IPS-NIHi7 (cell line): ENCODE data around the gene MTUS2.

Experiments
- DNase-seq: peaks from one replicate; pipeline ENCODE4 v3.0.0; 2012; ENCODE audit warnings: mixed read lengths; ENCODE audit errors: extremely low spot score

MTUS2 gene

DNA sequence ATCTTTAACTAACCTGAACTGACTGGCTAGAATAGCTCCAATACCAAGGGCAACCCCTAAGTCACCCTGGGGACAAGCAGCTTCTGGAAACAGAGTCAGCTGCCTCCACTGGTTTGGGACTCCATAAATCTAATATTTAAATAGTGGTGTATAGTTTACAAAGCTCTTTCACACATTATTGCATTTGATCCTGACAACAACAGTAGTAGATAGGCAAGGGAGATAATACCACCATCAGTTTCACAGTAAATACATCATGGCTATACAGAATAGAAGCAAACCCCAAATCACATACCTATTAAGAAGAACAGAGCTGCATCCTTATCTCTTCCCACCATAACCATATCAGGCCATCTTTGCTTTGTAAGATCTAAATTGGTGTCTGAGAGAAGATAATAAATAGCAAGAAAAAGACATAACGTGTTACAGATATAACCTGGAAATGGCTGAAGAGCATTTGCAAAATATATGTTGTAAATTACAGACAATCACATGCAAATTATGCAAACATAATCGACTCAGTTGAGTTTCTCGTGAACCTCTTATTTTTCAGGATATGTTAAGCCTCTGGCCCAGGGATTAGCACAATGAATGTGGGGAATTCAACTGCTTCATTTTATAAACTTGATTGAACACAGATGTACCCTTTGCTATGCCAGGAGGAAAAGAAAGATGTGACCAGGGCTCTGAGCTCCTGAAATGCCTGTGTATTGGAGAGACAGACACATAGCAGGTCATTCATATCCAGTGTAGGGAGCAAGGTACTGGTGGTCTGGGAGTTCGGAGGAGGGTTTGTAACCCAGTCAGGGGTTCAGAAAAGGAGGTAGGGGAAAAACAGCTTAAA lies 632.9 kb downstream of the MTUS2 start:
- DNase-seq: no peak

DNA sequence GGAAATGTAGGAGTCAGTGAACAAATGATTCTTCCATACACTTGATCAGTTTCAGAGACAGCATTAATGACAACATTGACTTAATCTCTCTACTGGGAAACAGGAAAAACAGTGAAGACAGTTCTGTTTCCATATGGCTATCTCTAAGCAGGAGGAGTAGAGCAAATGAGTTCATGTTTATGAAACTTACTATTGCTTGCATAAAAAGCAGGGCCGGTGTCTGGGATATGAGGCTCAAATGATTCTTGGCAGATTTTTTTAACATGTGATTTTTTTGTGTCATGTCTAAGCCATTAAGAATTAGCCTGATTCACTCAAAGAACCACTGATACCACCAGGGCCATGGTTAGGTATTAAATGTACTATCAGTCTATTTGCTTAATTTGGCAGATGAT lies 633.5 kb downstream of the MTUS2 start:
- no peak for DNase-seq

DNA sequence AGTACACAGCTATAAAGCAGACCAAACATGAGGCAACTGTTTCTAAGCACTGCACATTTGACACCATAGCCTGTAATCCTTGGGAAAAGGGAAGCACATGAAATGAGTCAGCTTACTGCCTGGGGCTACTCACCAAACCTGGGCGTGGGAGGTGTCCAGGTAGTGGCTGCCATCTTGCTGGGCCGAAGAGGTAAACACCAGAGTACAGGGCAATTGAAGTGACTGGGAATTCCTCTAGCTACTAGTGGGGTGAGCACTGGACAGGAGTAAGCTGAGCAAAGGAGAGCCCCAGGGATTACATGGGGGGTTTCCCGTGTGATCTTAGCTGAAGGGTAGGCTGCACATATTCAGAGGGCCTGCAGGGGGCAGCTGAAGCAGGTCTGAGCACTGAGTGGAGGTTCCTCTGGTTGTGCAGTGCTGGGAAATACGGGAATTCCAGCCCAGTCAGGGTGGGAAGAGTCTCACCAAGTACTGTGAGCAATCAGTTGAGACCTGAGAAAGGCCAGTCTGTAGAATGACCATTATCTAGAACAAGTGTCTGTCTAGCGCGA lies 634.9 kb downstream of the MTUS2 start:
- DNase-seq: peak; percentile 65

DNA sequence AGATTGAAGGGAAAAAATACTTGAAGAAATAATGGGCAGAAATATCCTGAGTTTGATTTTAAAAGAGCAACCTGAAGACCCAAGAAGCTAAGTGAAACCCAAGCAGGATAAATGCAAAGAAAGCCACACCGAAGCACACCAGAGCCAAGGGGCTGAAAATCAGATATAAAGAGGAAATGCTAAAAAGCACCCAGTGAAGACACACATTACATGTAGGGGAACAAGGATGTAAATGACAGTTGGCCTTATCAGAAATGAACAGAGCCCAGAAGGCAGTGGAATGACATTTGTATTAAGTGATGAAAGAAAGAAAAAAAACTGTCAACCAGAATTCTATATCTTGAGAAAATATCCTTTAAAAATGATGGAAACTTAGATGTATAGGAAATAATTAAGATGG lies 636.3 kb downstream of the MTUS2 start:
- DNase-seq: no peak

DNA sequence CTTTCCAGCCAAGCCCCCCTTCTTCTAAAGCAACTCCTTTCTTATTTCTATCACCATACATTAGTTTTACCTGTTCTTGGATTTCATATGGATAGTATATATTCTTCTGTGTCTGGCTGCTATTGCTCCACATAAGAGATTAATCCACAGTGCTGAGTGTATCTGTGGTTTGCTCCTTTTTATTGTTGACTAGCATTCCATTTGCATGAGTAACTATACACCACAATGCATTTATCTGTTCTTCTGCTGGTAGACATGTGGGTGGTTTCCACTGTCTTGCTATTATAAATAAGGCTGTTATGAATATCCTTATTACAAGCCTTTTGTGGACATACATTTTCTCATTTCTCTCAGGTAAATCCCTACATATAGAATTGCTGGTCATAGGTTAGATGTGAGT lies 637.2 kb downstream of the MTUS2 start:
- no peak for DNase-seq

DNA sequence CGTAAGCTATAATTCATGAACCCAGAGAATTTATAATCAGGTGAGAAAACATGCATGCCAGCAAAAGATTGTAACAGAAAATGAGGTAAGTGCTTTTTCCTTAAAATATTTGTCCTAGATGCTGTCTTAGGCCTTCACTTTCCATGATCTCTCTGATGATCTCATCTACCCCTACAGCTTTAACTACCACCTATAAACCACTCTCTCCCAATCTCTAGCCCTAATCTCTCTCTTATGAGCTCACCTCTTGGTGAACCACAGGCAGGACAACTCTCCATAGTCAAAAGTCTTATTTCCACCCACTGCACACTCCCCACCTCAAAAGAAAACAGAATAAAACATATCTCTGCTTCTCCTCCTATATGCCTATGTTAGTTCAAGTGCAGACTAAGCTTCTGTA lies 638.3 kb downstream of the MTUS2 start:
- no peak for DNase-seq

DNA sequence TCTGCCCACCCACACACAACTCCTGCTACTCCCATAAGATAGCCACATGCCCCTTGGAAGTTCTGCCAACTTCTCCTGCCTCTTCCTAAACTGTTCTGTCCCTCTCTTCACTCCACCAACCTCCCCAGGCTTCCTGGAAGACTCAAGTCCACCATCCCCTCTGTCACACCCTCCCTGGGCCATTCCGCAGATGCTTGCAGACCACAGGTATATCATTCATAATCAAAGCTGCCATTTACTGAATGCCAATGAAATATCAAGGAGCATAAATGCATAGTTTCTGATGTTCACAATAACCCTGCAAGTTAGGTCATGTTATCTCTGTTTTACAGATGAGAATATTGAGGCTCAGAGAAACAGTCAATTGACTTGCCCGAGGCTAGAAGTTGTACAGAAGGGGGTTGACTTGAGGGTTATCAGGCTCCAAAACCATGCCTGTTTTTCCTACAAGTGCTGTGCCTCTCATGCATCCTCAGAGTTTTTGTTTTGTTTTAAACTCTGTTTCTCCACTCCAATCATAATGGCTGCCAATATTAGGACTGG lies 639.7 kb downstream of the MTUS2 start:
- no peak for DNase-seq

DNA sequence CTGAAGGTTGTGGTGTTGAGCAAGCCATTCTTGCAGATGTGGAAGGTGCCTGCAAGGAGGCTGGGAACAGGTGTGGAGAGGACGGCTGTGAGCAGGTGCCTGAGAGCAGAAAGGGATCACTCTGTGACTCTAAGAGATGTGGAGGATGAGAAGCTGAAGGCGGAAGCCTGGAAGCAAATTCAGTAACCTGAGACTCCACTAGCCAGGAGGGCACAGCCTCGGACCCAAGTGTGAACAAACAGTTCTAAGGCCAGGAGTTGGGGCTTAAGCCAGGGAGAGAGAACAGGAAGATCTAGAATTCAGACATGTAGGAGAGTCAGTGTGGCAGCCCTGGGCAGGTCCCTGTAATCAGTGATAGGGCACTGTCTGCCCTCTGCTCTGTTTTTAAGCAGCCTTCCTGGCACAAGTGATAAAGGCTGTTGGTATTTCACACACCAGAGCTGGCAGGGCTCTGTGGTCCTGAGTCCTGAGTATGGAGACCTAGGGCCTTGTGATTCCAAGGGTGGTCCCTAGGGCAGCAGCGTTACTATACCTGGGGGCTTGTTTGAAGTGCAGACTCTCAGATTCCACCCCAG lies 644.1 kb downstream of the MTUS2 start:
- no peak for DNase-seq

DNA sequence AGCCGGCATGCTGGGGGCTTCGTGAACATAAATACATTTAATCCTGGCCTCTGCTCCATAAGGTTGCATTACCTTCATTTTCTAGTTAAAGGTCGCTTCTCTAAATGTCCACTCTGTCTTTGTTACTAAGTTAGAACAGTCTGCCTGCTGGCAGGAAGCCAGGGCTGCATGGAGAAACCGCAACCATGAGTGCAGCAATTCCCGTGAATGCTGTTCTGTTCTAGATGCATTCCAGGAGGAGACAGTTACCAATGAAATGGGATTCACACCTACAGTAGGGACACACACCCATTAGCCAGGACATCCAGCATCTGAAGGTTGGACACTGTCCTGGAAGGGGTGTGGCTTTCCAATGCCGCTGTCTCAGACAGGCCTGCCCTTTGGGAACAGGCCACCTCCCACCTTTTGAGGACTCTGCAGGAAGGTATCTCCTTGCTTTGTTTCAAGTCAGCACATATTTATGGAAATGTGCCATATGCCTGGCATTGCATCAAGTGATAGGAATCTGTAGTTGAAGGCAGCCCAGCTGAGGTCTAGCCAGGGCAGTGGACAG lies 645.7 kb downstream of the MTUS2 start:
- DNase-seq: no peak

DNA sequence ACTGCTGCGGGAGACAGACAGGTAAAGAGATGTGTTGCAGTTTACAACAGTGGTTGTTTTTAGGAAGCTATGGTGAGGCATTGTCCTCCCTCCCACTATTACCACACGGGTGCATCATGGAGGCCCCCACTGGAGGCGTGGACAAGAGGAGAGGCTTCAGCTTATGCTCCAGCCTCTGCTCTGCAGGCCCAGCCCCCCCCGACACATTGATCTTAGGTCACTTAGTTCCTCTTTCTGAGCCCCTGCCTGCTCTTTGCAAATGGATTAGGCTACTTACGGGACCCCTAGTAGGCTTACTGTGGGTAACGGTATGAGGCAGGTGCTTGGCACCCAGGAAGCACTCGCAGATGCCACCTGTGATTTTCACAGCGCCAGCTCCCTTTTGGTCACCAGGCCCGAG lies 651.4 kb downstream of the MTUS2 start:
- DNase-seq: no peak

DNA sequence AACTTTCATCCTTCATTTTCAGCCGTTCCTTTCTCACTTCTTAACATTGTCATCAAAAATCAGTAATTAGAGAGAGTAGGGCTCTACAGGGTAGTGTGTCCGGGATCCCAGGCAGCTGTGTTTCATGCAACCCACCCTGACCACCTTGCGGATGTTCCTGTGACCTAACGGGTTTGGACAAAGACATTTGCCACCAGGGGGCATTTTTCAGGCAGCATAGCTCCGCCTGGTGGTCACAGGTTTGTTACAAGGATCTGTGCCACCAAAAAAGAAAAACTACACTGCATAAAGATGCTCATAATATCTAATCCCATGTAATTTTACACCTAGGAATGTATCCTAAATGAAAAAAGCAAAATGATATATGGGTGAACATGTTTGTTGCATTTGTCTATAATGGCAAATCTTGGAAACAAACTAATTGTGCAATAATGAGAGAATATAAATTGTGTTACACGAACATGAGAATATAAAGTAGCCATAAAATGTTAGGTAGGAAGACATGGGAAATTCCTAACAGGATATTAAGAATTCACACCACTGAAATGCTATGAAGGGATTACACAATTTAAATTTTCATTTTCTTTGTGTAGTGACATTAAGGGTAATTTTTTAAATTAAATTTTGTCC lies 652.3 kb downstream of the MTUS2 start:
- peak; percentile 74 for DNase-seq

DNA sequence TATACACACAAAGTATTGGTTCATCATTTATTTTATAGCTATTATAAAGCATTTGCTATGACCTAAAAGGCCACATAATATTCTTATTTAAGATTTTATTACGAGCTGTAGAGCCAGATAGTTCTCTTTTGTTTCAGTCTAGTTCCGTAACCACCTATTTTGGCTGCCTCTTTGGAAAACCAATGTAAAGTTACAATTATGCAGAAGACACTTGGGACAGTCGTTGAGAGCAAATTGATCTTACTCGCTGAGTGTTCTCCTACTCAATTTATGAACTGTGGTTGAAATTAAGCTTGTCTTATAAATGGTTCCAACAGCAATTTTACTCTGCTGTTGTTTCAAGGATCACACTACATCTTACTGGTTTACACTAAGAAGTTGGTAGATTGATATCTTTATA lies 653.0 kb downstream of the MTUS2 start:
- no peak for DNase-seq

DNA sequence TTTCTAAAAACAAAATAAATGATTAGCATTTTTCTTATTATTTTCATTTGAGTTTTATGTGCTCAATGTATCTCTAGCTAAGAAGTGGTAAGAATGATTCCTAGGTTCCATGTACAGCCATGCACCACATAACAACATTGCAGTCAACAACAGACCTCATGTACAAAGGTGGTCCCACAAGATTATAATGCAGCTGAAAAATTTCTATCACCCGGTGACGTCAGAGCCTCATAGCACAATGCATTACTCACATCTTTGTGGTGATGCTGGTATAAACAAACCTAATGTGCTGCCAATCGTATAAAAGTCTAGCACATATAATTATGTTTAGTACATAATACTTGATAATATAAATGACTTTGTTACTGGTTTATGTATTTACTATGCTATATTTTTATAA lies 654.9 kb downstream of the MTUS2 start:
- no peak for DNase-seq

DNA sequence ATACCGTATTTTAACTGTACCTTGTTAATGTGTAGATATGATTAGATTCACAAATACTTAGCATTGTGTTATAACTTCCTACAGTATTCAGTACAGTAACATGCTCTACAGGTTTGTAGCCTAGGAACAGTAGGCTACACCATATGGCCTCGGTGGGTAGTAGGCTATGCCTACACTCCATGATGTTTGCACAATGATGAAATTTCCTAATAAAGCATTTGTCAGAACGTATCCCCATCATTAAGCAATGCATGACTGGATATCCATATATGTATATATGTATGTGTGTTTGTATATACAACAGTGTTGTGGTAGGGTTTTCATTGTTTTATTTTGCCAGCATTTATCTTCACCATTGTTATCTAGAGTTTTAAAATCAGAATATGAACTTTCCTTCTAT lies 655.9 kb downstream of the MTUS2 start:
- no peak for DNase-seq

DNA sequence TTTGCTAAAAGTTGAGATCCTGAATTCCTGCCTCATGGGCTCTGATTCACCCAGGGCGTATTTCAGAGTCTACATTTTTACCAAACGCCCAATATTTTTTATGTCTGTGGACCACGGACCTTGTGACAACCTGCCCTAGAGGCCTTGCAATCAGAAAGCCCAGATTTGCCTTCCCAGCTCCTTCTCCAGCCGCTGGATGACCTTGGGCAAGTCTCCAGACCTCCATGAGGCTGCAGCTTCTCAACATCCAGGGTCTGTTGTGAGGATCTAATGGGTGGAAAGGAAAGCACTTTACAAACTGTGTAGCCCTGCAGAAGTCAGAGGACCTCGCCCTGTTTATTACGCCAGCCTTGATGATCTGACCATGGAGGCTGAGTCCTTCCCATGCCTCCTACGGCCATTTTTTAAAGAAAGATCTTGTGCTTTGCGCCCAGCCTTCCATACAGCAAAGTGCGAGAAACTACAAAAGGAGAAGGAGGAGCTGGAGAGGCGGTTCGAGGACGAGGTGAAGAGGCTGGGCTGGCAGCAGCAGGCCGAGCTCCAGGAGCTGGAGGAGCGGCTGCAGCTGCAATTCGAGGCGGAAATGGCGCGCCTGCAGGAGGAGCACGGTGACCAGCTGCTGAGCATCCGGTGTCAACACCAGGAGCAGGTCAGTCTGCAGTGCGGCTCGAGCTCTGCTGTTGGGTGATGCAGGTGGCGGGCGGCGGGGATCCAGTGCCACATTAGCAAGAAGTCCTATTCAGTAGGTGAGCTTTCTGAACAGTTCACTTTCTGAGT lies 659.8 kb downstream of the MTUS2 start:
- DNase-seq: no peak

DNA sequence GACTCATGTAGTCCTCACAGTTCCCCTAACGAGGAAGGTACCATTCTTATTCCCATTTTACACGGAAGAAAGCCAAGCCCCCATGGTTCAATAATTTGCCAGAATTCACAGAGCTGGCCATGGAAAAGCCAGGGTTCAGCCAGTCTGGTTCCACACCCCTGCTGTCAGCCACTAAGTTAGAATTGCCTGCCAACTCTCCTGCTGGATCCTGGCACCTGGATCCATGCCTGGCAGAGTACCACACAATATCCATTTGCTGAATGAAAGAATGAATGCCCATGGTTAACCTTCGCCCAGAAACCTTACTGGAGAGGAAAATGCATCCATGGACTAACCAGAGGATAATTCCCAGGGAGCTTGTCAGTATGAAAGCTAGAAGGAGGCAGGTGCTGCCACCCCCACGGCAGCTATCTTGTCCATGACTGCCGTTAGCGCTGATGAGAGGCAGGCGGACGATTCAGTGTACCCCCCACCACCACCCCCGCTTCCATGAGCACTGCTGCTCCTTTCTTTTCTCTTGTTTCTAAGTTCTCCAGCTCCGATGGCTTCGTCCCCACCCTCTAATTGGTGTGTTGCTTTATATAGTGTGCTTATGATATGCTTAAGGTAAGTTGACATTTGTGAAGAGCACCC lies 660.9 kb downstream of the MTUS2 start:
- DNase-seq: no peak

DNA sequence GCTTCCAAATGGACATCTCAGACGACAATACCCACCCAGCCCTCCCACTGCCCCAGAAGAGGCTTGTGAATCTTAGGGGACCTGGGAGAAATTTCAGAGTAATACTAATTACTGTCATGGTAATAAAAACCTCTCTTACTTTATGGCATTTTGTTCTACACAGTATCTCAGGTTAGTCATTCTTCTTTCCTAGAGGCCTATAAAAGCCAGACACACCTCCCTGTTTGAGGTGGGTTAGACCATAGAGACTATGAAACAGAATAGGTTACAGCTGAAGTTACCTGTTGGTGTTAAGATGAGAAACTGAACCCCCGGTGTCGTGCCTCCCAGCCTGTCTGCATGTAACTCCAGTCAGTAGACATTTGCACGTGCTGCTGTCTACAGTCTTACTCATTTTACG lies 661.5 kb downstream of the MTUS2 start:
- DNase-seq: no peak

DNA sequence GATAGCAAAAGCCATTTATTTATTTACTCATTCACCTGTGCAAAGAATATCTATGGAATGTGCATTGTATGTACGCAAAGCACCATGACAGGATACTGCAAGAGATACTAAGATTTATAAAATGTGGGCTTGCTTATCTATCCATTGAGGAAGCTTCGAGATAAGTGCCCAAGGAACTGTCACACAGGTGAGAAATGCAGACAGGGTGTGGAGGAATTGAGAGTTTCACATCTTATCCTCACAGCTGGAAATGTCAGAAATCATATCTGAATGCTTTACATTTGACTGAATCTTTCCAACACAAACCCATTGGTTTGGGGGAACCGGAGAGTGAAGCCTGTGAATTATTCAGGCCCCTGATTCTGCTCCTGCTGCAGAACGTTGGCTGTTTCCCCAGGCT lies 662.4 kb downstream of the MTUS2 start:
- no peak for DNase-seq

DNA sequence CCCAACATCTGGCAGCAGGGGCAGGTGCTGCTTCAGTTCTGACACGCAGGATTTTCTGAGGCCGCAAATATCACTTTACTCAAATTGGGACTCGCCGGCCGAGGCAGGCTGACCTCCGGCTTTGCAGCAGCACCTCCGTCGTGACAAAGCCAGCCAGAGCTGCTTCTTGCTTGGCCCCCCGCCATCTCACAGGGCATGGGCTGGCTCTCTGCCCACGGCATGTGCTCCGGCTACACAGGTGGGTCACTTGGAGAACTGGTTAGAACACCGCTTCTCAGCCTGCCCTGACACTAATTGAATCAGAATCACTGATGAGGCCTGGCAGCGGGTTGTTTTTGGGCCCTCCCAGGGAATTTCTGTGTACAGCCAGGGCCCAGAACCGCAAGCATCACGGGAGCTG lies 663.1 kb downstream of the MTUS2 start:
- no peak for DNase-seq

DNA sequence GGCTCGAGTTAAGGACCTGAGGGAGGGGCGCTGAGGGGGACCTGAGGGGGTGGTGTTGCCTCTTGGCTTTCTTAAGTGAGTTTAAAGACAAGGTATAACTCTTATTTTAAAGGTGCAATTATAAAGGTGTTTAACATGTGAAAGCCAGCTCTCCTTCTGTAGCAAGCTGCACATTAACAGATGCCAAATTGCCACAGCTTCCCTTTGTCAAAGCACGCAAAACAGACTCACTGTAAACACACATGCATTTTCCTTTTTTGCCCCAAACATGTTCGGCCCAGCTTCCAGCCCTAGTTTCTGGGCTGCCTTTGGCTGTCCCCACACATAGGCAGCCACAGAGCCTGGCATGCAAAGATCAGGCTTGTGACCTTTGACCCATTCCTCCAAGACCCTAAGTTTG lies 663.5 kb downstream of the MTUS2 start:
- DNase-seq: no peak

DNA sequence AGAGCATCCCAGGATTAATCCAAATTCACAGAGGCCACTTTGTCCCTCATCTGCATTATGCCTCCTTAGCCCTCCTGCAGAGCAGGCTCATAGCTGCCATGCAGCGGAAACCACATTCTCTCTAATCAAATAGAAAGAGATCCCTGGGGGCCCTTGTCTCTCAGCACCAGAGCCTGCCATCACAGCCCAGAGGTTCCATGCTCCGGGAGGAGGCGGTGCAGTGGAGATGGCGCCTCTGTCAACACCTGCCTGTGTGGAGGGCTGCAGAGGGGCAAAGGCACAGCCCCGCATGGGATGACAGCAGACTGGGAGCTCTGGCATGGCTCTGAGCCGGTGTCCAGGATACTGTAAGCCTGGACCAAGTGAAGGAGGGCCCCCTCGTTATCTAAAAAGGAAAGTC lies 664.1 kb downstream of the MTUS2 start:
- peak; percentile 42 for DNase-seq
